ENCODE data around the gene TMED9. TPM values are rescaled to one million over a fixed set of nuclear protein-coding genes. Genes with fewer than 3 reads are reported as not detected.

TMED9 gene
- total RNA-seq, 4 donors from 2014 or later, result 96.5 to 141 (median 119) TPM

- Histone ChIP-seq H3K4me3 (no peak overlapping the region), H3K4me1 (peaks cover 9 to 29% (median 9%) of the 10 kb centered on the region in 3 donors), H3K36me3 (peaks cover 0 to 53% (median 0%) of the 10 kb centered on the region in 3 donors), H3K9me3 (no peaks in the 10 kb centered on the region), H3K27ac (no peak overlapping the region), H3K27me3 (no peaks in the 10 kb centered on the region)
- intact Hi-C loops (cut with DNase I), result no loop called here
- TF ChIP-seq POLR2A (IDR thresholded peaks at IDR 0.05), result no peak
- TF ChIP-seq CTCF (IDR thresholded peaks at IDR 0.05), result no peak
- WGBS, 2 donors, result 87% methylated on average over 8 of the region's 37 CpGs; no CpG with 5 or more reads in 1 of the 2 donors
- DNase-seq, result no peak
These were observed 16.5 kb downstream of the TMED9 start for GRCh38 chr5:177608243-177609075.

DNA sequence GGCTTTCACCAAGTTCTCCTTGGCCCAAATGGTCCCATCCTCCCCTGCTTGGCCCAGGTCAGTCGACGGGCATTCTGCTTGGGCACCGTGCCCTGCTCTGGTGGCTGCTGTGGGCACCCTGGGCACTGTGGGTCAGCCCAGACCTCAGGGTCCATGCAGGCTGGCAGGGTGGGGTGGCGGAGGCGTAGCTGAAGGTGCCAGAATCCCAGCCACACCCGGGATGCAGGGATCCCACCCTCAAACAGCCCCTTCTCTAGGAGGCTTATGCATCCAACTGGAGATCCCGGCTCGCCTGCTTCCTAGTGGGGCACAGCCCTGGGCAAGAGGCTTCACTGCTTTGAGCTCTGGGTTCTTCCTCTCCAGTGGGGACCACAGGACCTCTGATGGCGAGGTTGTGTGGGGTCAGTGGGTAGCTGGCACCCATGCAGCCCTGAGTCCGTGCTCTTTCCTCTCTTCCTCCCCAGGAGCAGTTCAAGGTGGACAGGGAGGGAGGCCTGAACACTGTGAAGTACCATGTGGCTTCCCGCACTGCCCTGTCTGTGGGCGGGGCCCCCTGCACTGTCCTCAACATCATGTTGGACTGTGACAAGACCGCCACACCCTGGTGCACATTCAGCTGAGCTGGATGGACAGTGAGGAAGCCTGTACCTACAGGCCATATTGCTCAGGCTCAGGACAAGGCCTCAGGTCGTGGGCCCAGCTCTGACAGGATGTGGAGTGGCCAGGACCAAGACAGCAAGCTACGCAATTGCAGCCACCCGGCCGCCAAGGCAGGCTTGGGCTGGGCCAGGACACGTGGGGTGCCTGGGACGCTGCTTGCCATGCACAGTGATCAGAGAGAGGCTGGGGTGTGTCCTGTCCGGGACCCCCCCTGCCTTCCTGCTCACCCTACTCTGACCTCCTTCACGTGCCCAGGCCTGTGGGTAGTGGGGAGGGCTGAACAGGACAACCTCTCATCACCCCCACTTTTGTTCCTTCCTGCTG is 17.4 kb downstream of the TMED9 start:
- no peaks in the 10 kb centered on the region for H3K27me3 ChIP-seq
- H3K9me3 ChIP-seq, result no peaks in the 10 kb centered on the region
- H3K27ac ChIP-seq, result no peak overlapping the region
- intact Hi-C loops (cut with DNase I), result no loop called here
- no peak for DNase-seq
- H3K4me1 ChIP-seq, result peaks cover 9 to 28% (median 9%) of the 10 kb centered on the region in 3 donors
- 35 to 81% methylated on average over 4 to 6 of the region's 21 CpGs for WGBS, 2 donors
- TF ChIP-seq POLR2A (IDR thresholded peaks at IDR 0.05), result no peak
- TF ChIP-seq CTCF (IDR thresholded peaks at IDR 0.05), result no peak
- no peak overlapping the region for H3K4me3 ChIP-seq
- peaks cover 0 to 48% (median 0%) of the 10 kb centered on the region in 3 donors for H3K36me3 ChIP-seq

- peaks cover 0 to 40% (median 0%) of the 10 kb centered on the region in 3 donors for H3K36me3 ChIP-seq
- no peak overlapping the region for H3K27ac ChIP-seq
- DNase-seq, result no peak
- no peaks in the 10 kb centered on the region for H3K9me3 ChIP-seq
- intact Hi-C loops (cut with DNase I), result no loop called here
- H3K27me3 ChIP-seq, result no peaks in the 10 kb centered on the region
- 72 to 75% methylated on average over 10 to 11 of the region's 13 CpGs for WGBS, 2 donors
- H3K4me1 ChIP-seq, result peaks cover 9 to 28% (median 9%) of the 10 kb centered on the region in 3 donors
- TF ChIP-seq CTCF (IDR thresholded peaks at IDR 0.05) (no peak), POLR2A (IDR thresholded peaks at IDR 0.05) (no peak)
- no peak overlapping the region for H3K4me3 ChIP-seq
These were observed 18.2 kb downstream of the TMED9 start for GRCh38 chr5:177610131-177610769.

DNA sequence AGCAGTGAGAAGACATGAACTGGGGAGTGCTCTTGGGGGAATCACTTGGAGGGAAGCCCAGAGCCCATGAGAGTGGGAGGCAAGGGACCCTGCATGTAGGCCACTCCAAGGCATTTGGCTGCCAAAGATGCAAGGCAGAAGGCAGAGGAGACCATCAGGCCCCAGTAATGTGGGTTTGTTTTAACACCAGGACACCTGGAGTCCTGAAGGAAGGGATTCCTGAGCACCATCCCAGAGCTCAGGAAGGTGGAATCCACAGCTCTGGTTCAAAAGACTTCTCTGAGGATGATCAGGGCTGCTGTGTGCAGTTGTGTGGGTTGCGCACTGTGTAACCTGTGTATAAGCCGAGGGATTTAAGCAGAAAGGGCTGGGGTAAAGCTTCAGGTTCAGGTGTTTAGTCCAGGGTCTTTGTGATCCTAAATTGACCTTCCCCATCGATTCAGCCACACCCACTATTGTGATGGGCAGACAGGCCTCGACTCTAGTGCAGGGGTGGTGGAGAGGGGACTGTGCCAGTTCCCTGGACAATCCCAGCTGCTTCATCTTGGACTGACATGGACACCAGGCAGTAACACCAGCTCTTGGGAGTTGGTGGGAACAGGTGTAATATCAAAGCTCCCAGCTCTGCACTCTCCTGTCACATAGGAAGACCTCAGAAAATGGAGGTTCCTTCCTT is 18.9 kb downstream of the TMED9 start:
- DNase-seq, result no peak
- intact Hi-C loops (cut with DNase I), result no loop called here
- 49 to 66% methylated on average over 4 of the region's 4 CpGs for WGBS, 2 donors

More for the DNA sequence above, 18.9 kb downstream of the TMED9 start:
- Histone ChIP-seq H3K4me1 (peaks cover 9 to 28% (median 9%) of the 10 kb centered on the region in 3 donors), H3K4me3 (no peak overlapping the region), H3K36me3 (peaks cover 0 to 39% (median 0%) of the 10 kb centered on the region in 3 donors), H3K27me3 (no peaks in the 10 kb centered on the region), H3K27ac (no peak overlapping the region), H3K9me3 (no peaks in the 10 kb centered on the region)
- TF ChIP-seq CTCF (IDR thresholded peaks at IDR 0.05), result no peak
